Esophagus muscularis mucosa (tissue), 3 donors: ENCODE results near the gene MRC1.

Experiments used
- POLR2AphosphoS5 ChIP-seq, 2 donors: sonication (generic); formaldehyde crosslinking; IDR thresholded peaks; one replicate each; pipeline ENCODE4 v1.6.1; 2017; ENCODE audit warnings: antibody characterized with exemption in 2 of 2
- TF ChIP-seq, protein P1 (sequence below), 3 experiments: fragments of 200-600 bp in 2 of 3; fragments of 450-650 bp in 1 of 3; sonication (generic) in 2 of 3; IDR thresholded peaks; one replicate each; pipeline ENCODE4 v1.5.1; 2017 to 2019; ENCODE audit warnings: antibody characterized with exemption in 3 of 3, mild to moderate bottlenecking in 2 of 3, moderate library complexity in 1 of 3

DNA sequence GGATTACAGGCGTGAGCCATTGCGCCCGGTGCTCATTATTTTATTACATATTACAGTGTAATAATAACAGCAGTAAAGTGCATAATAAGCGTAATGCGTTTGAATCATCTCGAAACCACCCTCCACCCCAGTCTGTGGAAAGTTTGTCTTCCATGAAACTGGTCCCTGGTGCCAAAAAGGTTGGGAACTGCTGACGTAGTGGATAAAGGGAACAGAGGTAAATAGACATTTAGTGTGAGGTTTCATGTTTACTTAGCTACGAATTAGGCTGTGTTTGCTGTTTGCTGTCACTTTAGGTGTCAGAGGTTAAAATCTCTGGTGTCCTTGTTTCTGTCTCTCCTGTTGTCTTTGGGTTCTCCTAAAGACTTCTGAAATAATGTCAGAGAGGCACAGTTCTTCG, 82.3 kb downstream of the MRC1 start:
- TF ChIP-seq, protein P1, sequence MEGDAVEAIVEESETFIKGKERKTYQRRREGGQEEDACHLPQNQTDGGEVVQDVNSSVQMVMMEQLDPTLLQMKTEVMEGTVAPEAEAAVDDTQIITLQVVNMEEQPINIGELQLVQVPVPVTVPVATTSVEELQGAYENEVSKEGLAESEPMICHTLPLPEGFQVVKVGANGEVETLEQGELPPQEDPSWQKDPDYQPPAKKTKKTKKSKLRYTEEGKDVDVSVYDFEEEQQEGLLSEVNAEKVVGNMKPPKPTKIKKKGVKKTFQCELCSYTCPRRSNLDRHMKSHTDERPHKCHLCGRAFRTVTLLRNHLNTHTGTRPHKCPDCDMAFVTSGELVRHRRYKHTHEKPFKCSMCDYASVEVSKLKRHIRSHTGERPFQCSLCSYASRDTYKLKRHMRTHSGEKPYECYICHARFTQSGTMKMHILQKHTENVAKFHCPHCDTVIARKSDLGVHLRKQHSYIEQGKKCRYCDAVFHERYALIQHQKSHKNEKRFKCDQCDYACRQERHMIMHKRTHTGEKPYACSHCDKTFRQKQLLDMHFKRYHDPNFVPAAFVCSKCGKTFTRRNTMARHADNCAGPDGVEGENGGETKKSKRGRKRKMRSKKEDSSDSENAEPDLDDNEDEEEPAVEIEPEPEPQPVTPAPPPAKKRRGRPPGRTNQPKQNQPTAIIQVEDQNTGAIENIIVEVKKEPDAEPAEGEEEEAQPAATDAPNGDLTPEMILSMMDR (IDR thresholded peaks at IDR 0.05): no peak
- no peak for TF ChIP-seq POLR2AphosphoS5 (IDR thresholded peaks at IDR 0.05)
